ENCODE results near the gene SPIB. TPM values are rescaled to one million over a fixed set of nuclear protein-coding genes. Genes with fewer than 3 reads are reported as not detected.

Gene SPIB
- total and polyA plus RNA-seq, 7 donors, result 3.0 to 58.1 (median 33.7) TPM; not detected in 3

- peaks cover 4 to 50% (median 26%) of the 10 kb centered on the region in 3 donors for H3K27me3 ChIP-seq
- no peaks in the 10 kb centered on the region for H3K4me1 ChIP-seq
- no peak for TF ChIP-seq CTCF (IDR thresholded peaks at IDR 0.05)
- TF ChIP-seq POLR2A (IDR thresholded peaks at IDR 0.05), result no peak
- TF ChIP-seq EP300 (IDR thresholded peaks at IDR 0.05), result no peak
- TF ChIP-seq POLR2AphosphoS5 (IDR thresholded peaks at IDR 0.05), result no peak
- H3K36me3 ChIP-seq, result no peaks in the 10 kb centered on the region
- no peak overlapping the region for H3K27ac ChIP-seq
- no peak for DNase-seq
- 20 to 62% methylated on average over 1 of the region's 1 CpG for WGBS, 2 donors
- intact Hi-C loops (cut with DNase I), result loop anchor here (2.0 kb wide), 1 partner anchor 91 kb away; no protein-coding TSS in a partner anchor
- no peak overlapping the region for H3K4me3 ChIP-seq
- no peaks in the 10 kb centered on the region for H3K9me3 ChIP-seq
Observed at GRCh38 chr19:50459638-50460037, 40.9 kb downstream of the SPIB start.

DNA sequence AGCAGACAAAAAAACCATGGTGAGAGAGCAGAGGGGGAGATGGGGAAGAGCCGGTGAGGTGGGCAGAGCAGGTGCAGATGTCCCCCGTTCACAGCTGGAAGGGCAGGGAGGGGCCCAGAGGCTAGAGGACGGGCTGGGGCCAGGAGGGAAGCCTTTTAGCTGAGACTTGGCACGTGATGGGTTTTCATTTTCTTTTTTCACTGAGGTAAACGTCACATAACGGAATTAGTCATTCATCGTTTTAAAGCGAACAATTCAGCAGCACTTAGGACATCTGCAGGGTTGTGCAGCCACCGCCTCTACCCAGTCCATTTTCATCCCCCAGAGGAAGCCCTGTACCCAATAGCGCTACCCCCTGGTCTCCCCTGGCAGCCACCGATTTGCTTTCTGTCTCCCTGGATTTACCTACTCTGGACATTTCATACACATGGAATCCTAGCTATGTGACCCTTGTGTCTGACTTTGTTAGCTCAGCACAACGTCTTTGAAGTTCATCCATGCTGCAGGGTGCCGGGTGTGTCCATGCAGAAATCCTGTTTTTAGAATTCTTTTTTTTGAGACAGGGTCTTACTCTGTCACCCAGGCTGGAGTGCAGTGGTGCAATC, 41.5 kb downstream of the SPIB start:
- no peaks in the 10 kb centered on the region for H3K9me3 ChIP-seq
- intact Hi-C loops (cut with DNase I), result loop anchor here (2.0 kb wide), 1 partner anchor 91 kb away; no protein-coding TSS in a partner anchor
- peaks cover 4 to 50% (median 26%) of the 10 kb centered on the region in 3 donors for H3K27me3 ChIP-seq
- no peaks in the 10 kb centered on the region for H3K36me3 ChIP-seq
- no peak for TF ChIP-seq POLR2A (IDR thresholded peaks at IDR 0.05)
- H3K27ac ChIP-seq, result no peak overlapping the region
- 22 to 27% methylated on average over 13 of the region's 13 CpGs for WGBS, 2 donors
- no peak overlapping the region for H3K4me3 ChIP-seq
- no peaks in the 10 kb centered on the region for H3K4me1 ChIP-seq
- DNase-seq, result no peak

GRCh38 chr19:50461066-50461875, 42.5 kb downstream of the SPIB start:
- peaks cover 4 to 50% (median 26%) of the 10 kb centered on the region in 3 donors for H3K27me3 ChIP-seq
- no peak overlapping the region for H3K4me3 ChIP-seq
- no peaks in the 10 kb centered on the region for H3K4me1 ChIP-seq
- H3K9me3 ChIP-seq, result no peaks in the 10 kb centered on the region
- intact Hi-C loops (cut with DNase I), result loop anchor here (2.0 kb wide), 1 partner anchor 92 kb away; no protein-coding TSS in a partner anchor
- no peaks in the 10 kb centered on the region for H3K36me3 ChIP-seq
- no peak overlapping the region for H3K27ac ChIP-seq
- WGBS, 2 donors, result 19 to 35% methylated on average over 28 of the region's 28 CpGs
- DNase-seq, result no peak
- TF ChIP-seq POLR2AphosphoS5 (IDR thresholded peaks at IDR 0.05), result no peak
- TF ChIP-seq CTCF (IDR thresholded peaks at IDR 0.05), result peak; percentile 38 to 75 (median 71)

DNA sequence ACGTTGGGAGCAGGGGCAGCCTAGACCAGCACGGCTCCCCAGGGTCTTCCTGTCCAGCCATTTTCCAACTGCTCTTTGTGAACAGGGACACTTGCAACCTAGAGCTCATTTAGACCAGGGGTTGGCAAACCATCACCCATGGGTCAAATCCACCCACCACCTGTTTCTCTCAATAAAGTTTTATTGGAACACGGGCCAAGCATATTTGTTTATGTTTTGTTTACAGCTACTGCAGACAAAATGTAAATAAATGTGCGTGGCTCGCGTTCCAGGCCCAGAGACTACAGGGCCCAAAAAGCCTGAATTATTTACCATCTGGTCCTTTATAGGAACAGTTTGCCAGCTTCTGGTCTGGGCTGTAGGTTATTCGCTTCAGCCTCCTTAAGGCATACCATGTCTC, 44.2 kb downstream of the SPIB start:
- no peak for DNase-seq
- no peak overlapping the region for H3K4me3 ChIP-seq
- 74% methylated on average over 7 of the region's 7 CpGs for WGBS, 2 donors
- no peak for TF ChIP-seq POLR2A (IDR thresholded peaks at IDR 0.05)
- no peak for TF ChIP-seq CTCF (IDR thresholded peaks at IDR 0.05)
- no peak for TF ChIP-seq POLR2AphosphoS5 (IDR thresholded peaks at IDR 0.05)
- no peak for TF ChIP-seq EP300 (IDR thresholded peaks at IDR 0.05)
- H3K27ac ChIP-seq, result no peak overlapping the region
- no peaks in the 10 kb centered on the region for H3K36me3 ChIP-seq
- intact Hi-C loops (cut with DNase I), result no loop called here
- H3K9me3 ChIP-seq, result no peaks in the 10 kb centered on the region
- no peaks in the 10 kb centered on the region for H3K4me1 ChIP-seq
- peaks cover 4 to 40% (median 14%) of the 10 kb centered on the region in 3 donors for H3K27me3 ChIP-seq

- H3K27me3 ChIP-seq, result peaks cover 0 to 34% (median 3%) of the 10 kb centered on the region in 3 donors
- 36 to 72% methylated on average over 19 of the region's 19 CpGs for WGBS, 2 donors
Observed at GRCh38 chr19:50464348-50464747, 45.6 kb downstream of the SPIB start.

More at GRCh38 chr19:50464348-50464747, 45.6 kb downstream of the SPIB start:
- DNase-seq, result no peak
- Histone ChIP-seq H3K36me3 (no peaks in the 10 kb centered on the region), H3K4me1 (no peaks in the 10 kb centered on the region), H3K9me3 (no peaks in the 10 kb centered on the region), H3K4me3 (no peak overlapping the region), H3K27ac (no peak overlapping the region)
- TF ChIP-seq CTCF (IDR thresholded peaks at IDR 0.05), result no peak
- TF ChIP-seq POLR2AphosphoS5 (IDR thresholded peaks at IDR 0.05), result no peak
- no peak for TF ChIP-seq POLR2A (IDR thresholded peaks at IDR 0.05)
- TF ChIP-seq EP300 (IDR thresholded peaks at IDR 0.05), result no peak
- intact Hi-C loops (cut with DNase I), result no loop called here

All from sigmoid colon (tissue), 7 donors.